ENCODE results near the gene ATXN2L.
A peak's percentile ranks its signal among the peaks of the same experiment; 100 is the strongest.
"Not testable (repeated sequence)": the region's sequence is repeated elsewhere in the genome, so short reads cannot be mapped to it uniquely, and the experiment has no call there.

Gene ATXN2L, protein sequence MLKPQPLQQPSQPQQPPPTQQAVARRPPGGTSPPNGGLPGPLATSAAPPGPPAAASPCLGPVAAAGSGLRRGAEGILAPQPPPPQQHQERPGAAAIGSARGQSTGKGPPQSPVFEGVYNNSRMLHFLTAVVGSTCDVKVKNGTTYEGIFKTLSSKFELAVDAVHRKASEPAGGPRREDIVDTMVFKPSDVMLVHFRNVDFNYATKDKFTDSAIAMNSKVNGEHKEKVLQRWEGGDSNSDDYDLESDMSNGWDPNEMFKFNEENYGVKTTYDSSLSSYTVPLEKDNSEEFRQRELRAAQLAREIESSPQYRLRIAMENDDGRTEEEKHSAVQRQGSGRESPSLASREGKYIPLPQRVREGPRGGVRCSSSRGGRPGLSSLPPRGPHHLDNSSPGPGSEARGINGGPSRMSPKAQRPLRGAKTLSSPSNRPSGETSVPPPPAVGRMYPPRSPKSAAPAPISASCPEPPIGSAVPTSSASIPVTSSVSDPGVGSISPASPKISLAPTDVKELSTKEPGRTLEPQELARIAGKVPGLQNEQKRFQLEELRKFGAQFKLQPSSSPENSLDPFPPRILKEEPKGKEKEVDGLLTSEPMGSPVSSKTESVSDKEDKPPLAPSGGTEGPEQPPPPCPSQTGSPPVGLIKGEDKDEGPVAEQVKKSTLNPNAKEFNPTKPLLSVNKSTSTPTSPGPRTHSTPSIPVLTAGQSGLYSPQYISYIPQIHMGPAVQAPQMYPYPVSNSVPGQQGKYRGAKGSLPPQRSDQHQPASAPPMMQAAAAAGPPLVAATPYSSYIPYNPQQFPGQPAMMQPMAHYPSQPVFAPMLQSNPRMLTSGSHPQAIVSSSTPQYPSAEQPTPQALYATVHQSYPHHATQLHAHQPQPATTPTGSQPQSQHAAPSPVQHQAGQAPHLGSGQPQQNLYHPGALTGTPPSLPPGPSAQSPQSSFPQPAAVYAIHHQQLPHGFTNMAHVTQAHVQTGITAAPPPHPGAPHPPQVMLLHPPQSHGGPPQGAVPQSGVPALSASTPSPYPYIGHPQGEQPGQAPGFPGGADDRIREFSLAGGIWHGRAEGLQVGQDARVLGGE

DNA sequence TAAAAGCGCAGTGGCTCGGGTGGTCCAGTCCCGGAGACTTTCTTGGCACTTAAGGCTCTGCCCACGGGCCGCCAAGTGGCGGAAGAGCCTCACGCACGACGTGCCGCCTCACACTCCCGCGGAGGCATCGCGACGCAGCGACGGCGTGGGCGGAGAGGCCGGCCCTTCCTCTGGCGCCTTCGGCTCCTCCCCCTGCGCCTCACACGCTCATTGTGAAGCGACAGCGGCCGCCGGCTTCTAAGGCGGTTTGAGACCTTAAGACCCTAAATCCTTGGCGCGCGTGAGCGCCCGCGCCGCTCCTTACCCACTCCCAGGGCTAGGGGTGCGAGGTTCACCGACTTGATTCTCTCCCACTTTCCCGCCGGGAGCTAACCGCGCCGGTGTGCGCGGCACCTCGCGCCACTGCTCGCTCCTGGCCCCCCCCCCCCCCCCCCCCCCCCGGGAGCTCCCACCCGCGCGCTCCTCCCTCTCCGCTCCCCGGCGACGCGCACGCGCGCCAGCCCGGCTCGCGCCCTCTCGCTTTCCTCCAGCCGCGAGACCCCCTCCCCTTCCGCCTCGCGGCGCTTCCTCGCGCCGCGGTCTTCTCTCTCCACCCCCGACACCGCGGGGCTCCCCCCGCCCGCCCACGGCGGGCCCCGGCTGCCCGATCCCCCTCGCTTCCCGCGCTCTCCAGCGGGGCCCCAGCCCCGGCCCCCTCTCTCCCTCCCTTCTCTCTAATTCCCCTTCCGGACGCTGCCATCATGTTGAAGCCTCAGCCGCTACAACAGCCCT is at the start of gene ATXN2L:
TSS of gene ATXN2L (plus strand) at position 480 of the 771 bp plus-strand sequence. CDS start at position 741, 261 bp downstream.
- H3K4me3 ChIP-seq (ENCODE audit: low read depth, low read length) = peak within 1 kb of the TSS; percentile 87
- TF ChIP-seq, protein P1, sequence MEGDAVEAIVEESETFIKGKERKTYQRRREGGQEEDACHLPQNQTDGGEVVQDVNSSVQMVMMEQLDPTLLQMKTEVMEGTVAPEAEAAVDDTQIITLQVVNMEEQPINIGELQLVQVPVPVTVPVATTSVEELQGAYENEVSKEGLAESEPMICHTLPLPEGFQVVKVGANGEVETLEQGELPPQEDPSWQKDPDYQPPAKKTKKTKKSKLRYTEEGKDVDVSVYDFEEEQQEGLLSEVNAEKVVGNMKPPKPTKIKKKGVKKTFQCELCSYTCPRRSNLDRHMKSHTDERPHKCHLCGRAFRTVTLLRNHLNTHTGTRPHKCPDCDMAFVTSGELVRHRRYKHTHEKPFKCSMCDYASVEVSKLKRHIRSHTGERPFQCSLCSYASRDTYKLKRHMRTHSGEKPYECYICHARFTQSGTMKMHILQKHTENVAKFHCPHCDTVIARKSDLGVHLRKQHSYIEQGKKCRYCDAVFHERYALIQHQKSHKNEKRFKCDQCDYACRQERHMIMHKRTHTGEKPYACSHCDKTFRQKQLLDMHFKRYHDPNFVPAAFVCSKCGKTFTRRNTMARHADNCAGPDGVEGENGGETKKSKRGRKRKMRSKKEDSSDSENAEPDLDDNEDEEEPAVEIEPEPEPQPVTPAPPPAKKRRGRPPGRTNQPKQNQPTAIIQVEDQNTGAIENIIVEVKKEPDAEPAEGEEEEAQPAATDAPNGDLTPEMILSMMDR (IDR thresholded peaks at IDR 0.05; ENCODE audit: borderline replicate concordance, insufficient read depth, low read depth, low read length) = no peak

- not testable (repeated sequence) for H3K4me3 ChIP-seq (ENCODE audit: low read depth, low read length)
Observed at GRCh38 chr16:28781697-28782096, 41.1 kb upstream of the ATXN2L start.

DNA sequence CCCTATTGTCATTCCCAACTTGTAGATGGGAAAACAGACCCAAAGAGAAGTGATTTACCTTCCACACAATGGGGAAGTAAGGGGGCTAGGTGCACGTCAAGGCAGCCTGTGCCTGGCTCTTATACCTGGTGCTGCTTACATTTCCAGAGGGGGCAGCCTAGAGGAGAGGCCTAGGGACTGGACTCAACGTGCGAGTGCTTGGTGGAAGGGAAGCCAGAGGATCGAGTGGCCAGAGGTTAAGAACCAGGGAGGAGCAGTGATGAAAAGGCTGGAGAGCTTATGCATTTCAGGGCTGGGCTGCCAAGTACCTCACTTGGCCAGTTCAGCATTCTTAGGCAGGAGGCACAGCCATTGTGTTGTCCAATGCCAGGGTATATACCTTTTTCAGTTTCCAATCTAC is 40.4 kb upstream of the ATXN2L start:
- H3K4me3 ChIP-seq (ENCODE audit: low read depth, low read length) = not testable (repeated sequence)

- H3K4me3 ChIP-seq (ENCODE audit: low read depth, low read length) = not testable (repeated sequence)
- TF ChIP-seq, protein P1 (IDR thresholded peaks at IDR 0.05; ENCODE audit: borderline replicate concordance, insufficient read depth, low read depth, low read length) = peak; percentile 33; the same call in 1 of the 2 replicates
Observed at GRCh38 chr16:28802235-28803019, 20.4 kb upstream of the ATXN2L start.

- H3K4me3 ChIP-seq (ENCODE audit: low read depth, low read length) = not testable (repeated sequence)
Observed at GRCh38 chr16:28807445-28808120, 15.2 kb upstream of the ATXN2L start.

DNA sequence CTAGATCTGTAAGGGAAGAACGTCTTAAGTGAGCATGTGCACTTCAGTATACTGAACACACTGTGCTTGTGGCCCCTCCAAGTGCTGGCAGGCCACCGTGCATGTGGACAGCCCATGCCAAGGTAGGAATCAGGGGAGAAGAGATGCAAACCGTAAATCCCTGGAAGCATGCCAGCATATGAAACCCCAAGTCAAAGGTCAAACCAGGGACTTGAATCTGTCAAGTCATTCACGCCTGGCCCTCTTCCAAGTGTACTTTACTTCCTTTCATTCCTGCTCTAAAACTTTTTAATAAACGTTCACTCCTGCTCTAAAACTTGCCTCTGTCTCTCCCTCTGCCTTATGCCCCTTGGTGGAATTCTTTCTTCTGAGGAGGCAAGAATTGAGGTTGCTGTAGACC is 2.8 kb upstream of the ATXN2L start:
- TF ChIP-seq, protein P1 (IDR thresholded peaks at IDR 0.05; ENCODE audit: borderline replicate concordance, insufficient read depth, low read depth, low read length) = no peak

DNA sequence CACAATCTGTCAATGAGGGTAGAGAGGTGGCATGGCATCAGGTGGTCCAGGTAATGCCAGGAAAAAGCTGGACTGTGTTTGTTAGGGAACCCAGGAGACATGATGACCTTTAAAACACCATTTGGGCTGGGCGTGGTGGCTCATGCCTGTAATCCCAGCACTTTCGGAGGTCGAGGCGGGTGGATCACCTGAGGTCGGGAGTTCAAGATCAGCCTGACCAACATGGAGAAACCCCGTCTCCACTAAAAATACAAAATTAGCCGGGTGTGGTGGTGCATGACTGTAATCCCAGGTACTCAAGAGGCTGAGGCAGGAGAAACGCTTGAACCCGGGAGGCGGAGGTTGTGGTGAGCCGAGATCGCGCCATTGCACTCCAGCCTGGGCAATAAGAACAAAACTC is 2.3 kb upstream of the ATXN2L start:
- not testable (repeated sequence) for H3K4me3 ChIP-seq (ENCODE audit: low read depth, low read length)

More for the DNA sequence above, 2.8 kb upstream of the ATXN2L start:
- H3K4me3 ChIP-seq (ENCODE audit: low read depth, low read length) = no peak overlapping the region

GRCh38 chr16:28821874-28822519 is 802 bp upstream of the ATXN2L start:
- peak overlapping the region; percentile 87 for H3K4me3 ChIP-seq (ENCODE audit: low read depth, low read length)
- TF ChIP-seq, protein P1 (IDR thresholded peaks at IDR 0.05; ENCODE audit: borderline replicate concordance, insufficient read depth, low read depth, low read length) = no peak
